ENCODE data around the gene GSG1L2.

DNA sequence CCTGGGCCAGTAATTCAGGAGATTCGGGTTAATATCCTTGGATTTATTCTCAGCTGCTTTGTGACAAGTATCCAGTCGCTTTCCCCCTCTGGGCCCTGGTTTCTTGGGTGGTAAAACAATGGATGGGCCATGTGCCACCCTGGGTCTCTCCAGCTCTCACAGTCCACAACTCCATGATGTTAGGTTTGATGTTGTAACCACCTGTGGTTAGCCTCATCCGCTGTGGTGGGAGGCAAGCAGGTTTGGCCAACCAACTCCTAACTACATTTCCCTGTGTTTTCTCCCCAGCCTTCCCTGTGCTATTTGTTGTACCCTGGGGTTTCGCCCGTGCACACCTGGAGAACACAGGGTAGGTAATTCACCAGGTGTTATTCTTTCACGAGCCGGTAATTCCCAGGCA lies 39.0 kb upstream of the GSG1L2 start:
- TF ChIP-seq CTCF (IDR thresholded peaks at IDR 0.05; ENCODE audit: poor library complexity) = no peak
- no peak for TF ChIP-seq EZH2 (IDR thresholded peaks at IDR 0.05; ENCODE audit: borderline replicate concordance)

All from hepatocyte (in vitro differentiated cells).